Measurements from ENCODE around the gene DNAJC5. TPM values are rescaled to one million over a fixed set of nuclear protein-coding genes. Genes with fewer than 3 reads are reported as not detected.
"Not testable (repeated sequence)": the region's sequence is repeated elsewhere in the genome, so short reads cannot be mapped to it uniquely, and the experiment has no call there.

DNAJC5 gene
- total and polyA plus RNA-seq, 2 donors, result 23.3 to 26.1 TPM

DNA sequence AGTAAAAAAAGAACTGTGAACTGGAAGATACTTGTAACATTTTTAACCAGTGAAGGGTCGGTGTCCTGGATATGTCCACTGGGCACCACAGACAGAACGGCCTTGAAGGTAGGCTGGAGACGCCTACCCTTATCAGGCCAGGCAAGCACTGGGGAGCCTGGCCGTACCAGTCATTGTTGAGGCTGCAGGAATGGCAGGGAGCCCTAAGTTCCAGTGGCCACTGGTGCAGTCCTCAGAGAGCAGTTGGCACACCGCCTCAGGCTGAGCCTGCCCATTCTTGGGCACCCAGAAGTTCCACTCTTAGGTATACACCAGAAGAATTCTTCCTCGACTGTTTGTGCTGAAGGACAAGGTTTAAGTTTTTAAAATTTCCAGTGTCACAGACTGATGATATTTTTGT, 20.5 kb downstream of the DNAJC5 start:
- H3K4me1 ChIP-seq (ENCODE audit: control insufficient read depth in 2 of 2, insufficient read depth in 2 of 2, low read length in 2 of 2), result no peaks in the 10 kb centered on the region
- H3K9me3 ChIP-seq (ENCODE audit: control insufficient read depth in 2 of 2, insufficient read depth in 1 of 2, low read length in 1 of 2), result peaks cover 2 to 15% of the 10 kb centered on the region in 2 donors
- H3K27me3 ChIP-seq (ENCODE audit: control insufficient read depth in 2 of 2, insufficient read depth in 1 of 2, low read length in 1 of 2), result no peaks in the 10 kb centered on the region
- no peak overlapping the region for H3K27ac ChIP-seq (ENCODE audit: low read depth in 1 of 2, low read length in 1 of 2)
- no peak overlapping the region for H3K4me3 ChIP-seq (ENCODE audit: low read length in 2 of 2)
- DNase-seq (ENCODE audit: low read depth in 6 of 9, low spot score in 9 of 9), result no peak
- WGBS, result 98% methylated on average over 6 of the region's 6 CpGs
- H3K36me3 ChIP-seq (ENCODE audit: control insufficient read depth in 2 of 2, insufficient read depth in 2 of 2, low read length in 1 of 2), result peaks cover 12 to 18% of the 10 kb centered on the region in 2 donors

GRCh38 chr20:63916371-63916939, 21.5 kb downstream of the DNAJC5 start:
- not testable (repeated sequence) for H3K4me3 ChIP-seq (ENCODE audit: low read length in 2 of 2); H3K27me3 ChIP-seq (ENCODE audit: control insufficient read depth in 2 of 2, insufficient read depth in 1 of 2, low read length in 1 of 2); H3K4me1 ChIP-seq (ENCODE audit: control insufficient read depth in 2 of 2, insufficient read depth in 2 of 2, low read length in 2 of 2); DNase-seq (ENCODE audit: low read depth in 6 of 9, low spot score in 9 of 9); H3K27ac ChIP-seq (ENCODE audit: low read depth in 1 of 2, low read length in 1 of 2)
- H3K9me3 ChIP-seq (ENCODE audit: control insufficient read depth in 2 of 2, insufficient read depth in 1 of 2, low read length in 1 of 2), result peaks cover 2 to 15% of the 10 kb centered on the region in 2 donors
- 99% methylated on average over 8 of the region's 8 CpGs for WGBS
- peaks cover 12 to 24% of the 10 kb centered on the region in 2 donors for H3K36me3 ChIP-seq (ENCODE audit: control insufficient read depth in 2 of 2, insufficient read depth in 2 of 2, low read length in 1 of 2)

DNA sequence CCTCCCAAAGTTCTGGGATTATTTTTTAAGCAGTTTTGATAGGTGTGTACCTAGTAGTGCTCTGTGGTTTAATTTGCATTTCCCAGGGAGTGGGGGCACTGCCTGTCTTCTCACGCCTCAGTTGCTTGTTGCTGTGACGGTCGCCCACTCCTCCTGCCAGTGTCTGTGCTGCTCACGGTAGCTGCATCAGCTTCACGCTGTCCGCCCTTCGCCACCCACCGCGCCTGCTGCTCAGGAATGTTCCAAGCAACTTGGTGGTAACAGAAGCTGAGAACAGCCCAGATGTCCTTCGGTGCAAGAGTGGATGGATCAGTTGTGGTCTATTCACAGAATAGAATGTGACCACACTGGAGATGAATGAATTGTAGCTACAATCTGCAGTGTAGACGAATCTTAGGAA, 22.9 kb downstream of the DNAJC5 start:
- Histone ChIP-seq H3K27ac (ENCODE audit: low read depth in 1 of 2, low read length in 1 of 2) (no peak overlapping the region), H3K27me3 (ENCODE audit: control insufficient read depth in 2 of 2, insufficient read depth in 1 of 2, low read length in 1 of 2) (no peaks in the 10 kb centered on the region), H3K4me1 (ENCODE audit: control insufficient read depth in 2 of 2, insufficient read depth in 2 of 2, low read length in 2 of 2) (no peaks in the 10 kb centered on the region), H3K36me3 (ENCODE audit: control insufficient read depth in 2 of 2, insufficient read depth in 2 of 2, low read length in 1 of 2) (peaks cover 12 to 26% of the 10 kb centered on the region in 2 donors), H3K4me3 (ENCODE audit: low read length in 2 of 2) (no peak overlapping the region), H3K9me3 (ENCODE audit: control insufficient read depth in 2 of 2, insufficient read depth in 1 of 2, low read length in 1 of 2) (peaks cover 2 to 15% of the 10 kb centered on the region in 2 donors)
- no peak for DNase-seq (ENCODE audit: low read depth in 6 of 9, low spot score in 9 of 9)
- WGBS, result 96% methylated on average over 11 of the region's 11 CpGs

- peaks cover 12 to 26% of the 10 kb centered on the region in 2 donors for H3K36me3 ChIP-seq (ENCODE audit: control insufficient read depth in 2 of 2, insufficient read depth in 2 of 2, low read length in 1 of 2)
- 98% methylated on average over 19 of the region's 19 CpGs for WGBS
Observed at GRCh38 chr20:63919130-63919529, 24.2 kb downstream of the DNAJC5 start.

DNA sequence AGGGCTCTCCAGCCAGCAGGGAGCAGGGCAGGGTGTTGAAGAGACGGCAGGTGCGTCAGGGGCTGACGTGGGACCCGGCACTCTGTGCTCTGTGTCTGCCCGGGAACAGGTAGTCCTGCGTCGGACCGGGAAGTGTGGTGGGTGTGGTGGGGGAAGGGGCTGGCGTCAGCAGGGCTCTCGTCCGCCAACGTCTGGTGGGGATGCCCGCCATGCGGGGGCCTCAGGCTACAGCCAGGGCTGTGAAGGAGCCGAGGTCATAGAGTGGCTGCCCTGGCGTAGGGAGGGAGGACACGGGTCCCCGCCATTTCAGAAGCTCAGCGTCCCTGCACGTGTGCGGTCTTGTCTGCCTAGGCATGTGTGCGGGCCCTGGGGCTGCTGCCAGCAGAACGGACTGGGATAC, 25.3 kb downstream of the DNAJC5 start:
- DNase-seq (ENCODE audit: low read depth in 6 of 9, low spot score in 9 of 9), result no peak
- Histone ChIP-seq H3K4me1 (ENCODE audit: control insufficient read depth in 2 of 2, insufficient read depth in 2 of 2, low read length in 2 of 2) (peaks cover 0 to 8% of the 10 kb centered on the region in 2 donors), H3K36me3 (ENCODE audit: control insufficient read depth in 2 of 2, insufficient read depth in 2 of 2, low read length in 1 of 2) (peaks cover 12 to 30% of the 10 kb centered on the region in 2 donors), H3K27ac (ENCODE audit: low read depth in 1 of 2, low read length in 1 of 2) (no peak overlapping the region), H3K4me3 (ENCODE audit: low read length in 2 of 2) (no peak overlapping the region), H3K27me3 (ENCODE audit: control insufficient read depth in 2 of 2, insufficient read depth in 1 of 2, low read length in 1 of 2) (no peaks in the 10 kb centered on the region), H3K9me3 (ENCODE audit: control insufficient read depth in 2 of 2, insufficient read depth in 1 of 2, low read length in 1 of 2) (peaks cover 2 to 11% of the 10 kb centered on the region in 2 donors)
- WGBS, result 96% methylated on average over 23 of the region's 23 CpGs

More at GRCh38 chr20:63919130-63919529, 24.2 kb downstream of the DNAJC5 start:
- no peaks in the 10 kb centered on the region for H3K27me3 ChIP-seq (ENCODE audit: control insufficient read depth in 2 of 2, insufficient read depth in 1 of 2, low read length in 1 of 2)
- peaks cover 0 to 5% of the 10 kb centered on the region in 2 donors for H3K4me1 ChIP-seq (ENCODE audit: control insufficient read depth in 2 of 2, insufficient read depth in 2 of 2, low read length in 2 of 2)
- no peak overlapping the region for H3K27ac ChIP-seq (ENCODE audit: low read depth in 1 of 2, low read length in 1 of 2)
- no peak overlapping the region for H3K4me3 ChIP-seq (ENCODE audit: low read length in 2 of 2)
- DNase-seq (ENCODE audit: low read depth in 6 of 9, low spot score in 9 of 9), result no peak
- peaks cover 2 to 11% of the 10 kb centered on the region in 2 donors for H3K9me3 ChIP-seq (ENCODE audit: control insufficient read depth in 2 of 2, insufficient read depth in 1 of 2, low read length in 1 of 2)

GRCh38 chr20:63923651-63924050, 28.7 kb downstream of the DNAJC5 start:
- Histone ChIP-seq H3K27ac (ENCODE audit: low read depth in 1 of 2, low read length in 1 of 2) (no peak overlapping the region), H3K9me3 (ENCODE audit: control insufficient read depth in 2 of 2, insufficient read depth in 1 of 2, low read length in 1 of 2) (no peaks in the 10 kb centered on the region), H3K4me3 (ENCODE audit: low read length in 2 of 2) (no peak overlapping the region), H3K27me3 (ENCODE audit: control insufficient read depth in 2 of 2, insufficient read depth in 1 of 2, low read length in 1 of 2) (no peaks in the 10 kb centered on the region), H3K36me3 (ENCODE audit: control insufficient read depth in 2 of 2, insufficient read depth in 2 of 2, low read length in 1 of 2) (peaks cover 20 to 38% of the 10 kb centered on the region in 2 donors), H3K4me1 (ENCODE audit: control insufficient read depth in 2 of 2, insufficient read depth in 2 of 2, low read length in 2 of 2) (peaks cover 0 to 8% of the 10 kb centered on the region in 2 donors)
- no peak for DNase-seq (ENCODE audit: low read depth in 6 of 9, low spot score in 9 of 9)
- 94% methylated on average over 8 of the region's 8 CpGs for WGBS

DNA sequence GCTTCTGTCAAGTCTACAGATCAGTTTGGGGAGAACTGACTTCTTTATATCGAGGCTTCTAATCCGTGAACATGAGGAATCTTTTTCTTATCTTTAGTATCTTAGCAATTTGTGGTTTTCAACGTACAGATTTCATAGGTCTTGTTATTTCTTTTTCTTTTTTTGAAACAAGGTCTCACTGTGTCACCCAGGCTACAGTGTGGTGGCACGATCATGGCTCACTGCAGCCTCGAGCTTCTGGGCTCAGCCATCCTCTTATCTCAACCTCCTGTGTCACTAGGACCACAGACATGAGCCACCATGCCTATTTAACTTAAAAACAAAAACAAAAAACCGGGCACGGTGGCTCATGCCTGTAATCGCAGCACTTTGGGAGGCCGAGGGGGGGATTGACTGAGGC, 29.3 kb downstream of the DNAJC5 start:
- H3K27ac ChIP-seq (ENCODE audit: low read depth in 1 of 2, low read length in 1 of 2), result no peak overlapping the region
- H3K27me3 ChIP-seq (ENCODE audit: control insufficient read depth in 2 of 2, insufficient read depth in 1 of 2, low read length in 1 of 2), result no peaks in the 10 kb centered on the region
- no peak for DNase-seq (ENCODE audit: low read depth in 6 of 9, low spot score in 9 of 9)
- 52% methylated on average over 9 of the region's 9 CpGs for WGBS
- no peaks in the 10 kb centered on the region for H3K9me3 ChIP-seq (ENCODE audit: control insufficient read depth in 2 of 2, insufficient read depth in 1 of 2, low read length in 1 of 2)
- H3K36me3 ChIP-seq (ENCODE audit: control insufficient read depth in 2 of 2, insufficient read depth in 2 of 2, low read length in 1 of 2), result peaks cover 21 to 41% of the 10 kb centered on the region in 2 donors
- H3K4me3 ChIP-seq (ENCODE audit: low read length in 2 of 2), result no peak overlapping the region
- peaks cover 0 to 8% of the 10 kb centered on the region in 2 donors for H3K4me1 ChIP-seq (ENCODE audit: control insufficient read depth in 2 of 2, insufficient read depth in 2 of 2, low read length in 2 of 2)

DNA sequence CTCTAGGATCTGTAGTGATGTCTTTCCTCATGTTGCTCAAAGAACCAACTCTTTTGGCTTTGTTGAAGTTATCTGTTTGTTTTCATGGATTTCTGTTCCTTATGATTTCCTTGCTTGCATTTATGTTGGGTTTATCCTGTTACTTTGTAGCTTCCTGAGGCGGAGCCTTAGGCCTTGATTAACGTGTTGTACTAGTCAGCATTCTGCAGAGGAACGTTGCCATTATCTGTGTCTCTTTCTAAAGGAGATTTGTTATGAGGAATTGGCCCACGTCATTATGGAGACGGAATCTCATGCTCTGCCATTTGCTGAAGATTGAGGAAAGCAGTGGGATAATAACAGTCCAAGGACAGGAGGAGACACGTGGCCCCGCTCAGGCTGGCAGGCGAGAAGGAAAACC, 31.4 kb downstream of the DNAJC5 start:
- no peak for DNase-seq (ENCODE audit: low read depth in 6 of 9, low spot score in 9 of 9)
- Histone ChIP-seq H3K4me1 (ENCODE audit: control insufficient read depth in 2 of 2, insufficient read depth in 2 of 2, low read length in 2 of 2) (peaks cover 0 to 8% of the 10 kb centered on the region in 2 donors), H3K9me3 (ENCODE audit: control insufficient read depth in 2 of 2, insufficient read depth in 1 of 2, low read length in 1 of 2) (no peaks in the 10 kb centered on the region), H3K36me3 (ENCODE audit: control insufficient read depth in 2 of 2, insufficient read depth in 2 of 2, low read length in 1 of 2) (peaks cover 35 to 46% of the 10 kb centered on the region in 2 donors), H3K27me3 (ENCODE audit: control insufficient read depth in 2 of 2, insufficient read depth in 1 of 2, low read length in 1 of 2) (no peaks in the 10 kb centered on the region), H3K4me3 (ENCODE audit: low read length in 2 of 2) (no peak overlapping the region), H3K27ac (ENCODE audit: low read depth in 1 of 2, low read length in 1 of 2) (no peak overlapping the region)
- 96% methylated on average over 8 of the region's 8 CpGs for WGBS

DNA sequence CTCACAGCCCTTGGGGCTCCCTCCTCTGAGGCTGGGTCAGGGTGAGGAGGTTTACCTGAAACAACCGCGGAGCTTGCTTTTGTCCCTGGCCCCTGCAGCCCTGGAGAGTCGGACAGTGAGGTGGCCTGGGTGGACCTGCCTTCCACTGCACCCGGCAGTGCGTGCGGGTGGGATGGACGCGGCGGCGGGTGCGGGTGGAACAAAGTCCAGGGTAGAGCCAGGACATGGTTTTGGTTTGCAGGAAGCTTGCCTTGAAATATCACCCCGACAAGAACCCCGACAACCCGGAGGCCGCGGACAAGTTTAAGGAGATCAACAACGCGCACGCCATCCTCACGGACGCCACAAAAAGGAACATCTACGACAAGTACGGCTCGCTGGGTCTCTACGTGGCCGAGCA, 34.1 kb downstream of the DNAJC5 start:
- H3K27me3 ChIP-seq (ENCODE audit: control insufficient read depth in 2 of 2, insufficient read depth in 1 of 2, low read length in 1 of 2), result no peaks in the 10 kb centered on the region
- peaks cover 61 to 69% of the 10 kb centered on the region in 2 donors for H3K36me3 ChIP-seq (ENCODE audit: control insufficient read depth in 2 of 2, insufficient read depth in 2 of 2, low read length in 1 of 2)
- 98% methylated on average over 26 of the region's 26 CpGs for WGBS
- peaks cover 0 to 3% of the 10 kb centered on the region in 2 donors for H3K4me1 ChIP-seq (ENCODE audit: control insufficient read depth in 2 of 2, insufficient read depth in 2 of 2, low read length in 2 of 2)
- no peak overlapping the region for H3K27ac ChIP-seq (ENCODE audit: low read depth in 1 of 2, low read length in 1 of 2)
- no peak overlapping the region for H3K4me3 ChIP-seq (ENCODE audit: low read length in 2 of 2)
- no peak for DNase-seq (ENCODE audit: low read depth in 6 of 9, low spot score in 9 of 9)
- peaks cover 0 to 3% of the 10 kb centered on the region in 2 donors for H3K9me3 ChIP-seq (ENCODE audit: control insufficient read depth in 2 of 2, insufficient read depth in 1 of 2, low read length in 1 of 2)

Data from thymus (tissue), 11 donors.